ENCODE results near the gene LY6G5C. TPM values are rescaled to one million over a fixed set of nuclear protein-coding genes. Genes with fewer than 3 reads are reported as not detected.
A peak's percentile ranks its signal among the peaks of the same experiment; 100 is the strongest.

Gene LY6G5C
- total and polyA plus RNA-seq, 2 of the 13 experiments (the other 11 are each of a cell fraction or from before 2014, with no cell fraction given): 0.33 to 0.55 TPM

DNA sequence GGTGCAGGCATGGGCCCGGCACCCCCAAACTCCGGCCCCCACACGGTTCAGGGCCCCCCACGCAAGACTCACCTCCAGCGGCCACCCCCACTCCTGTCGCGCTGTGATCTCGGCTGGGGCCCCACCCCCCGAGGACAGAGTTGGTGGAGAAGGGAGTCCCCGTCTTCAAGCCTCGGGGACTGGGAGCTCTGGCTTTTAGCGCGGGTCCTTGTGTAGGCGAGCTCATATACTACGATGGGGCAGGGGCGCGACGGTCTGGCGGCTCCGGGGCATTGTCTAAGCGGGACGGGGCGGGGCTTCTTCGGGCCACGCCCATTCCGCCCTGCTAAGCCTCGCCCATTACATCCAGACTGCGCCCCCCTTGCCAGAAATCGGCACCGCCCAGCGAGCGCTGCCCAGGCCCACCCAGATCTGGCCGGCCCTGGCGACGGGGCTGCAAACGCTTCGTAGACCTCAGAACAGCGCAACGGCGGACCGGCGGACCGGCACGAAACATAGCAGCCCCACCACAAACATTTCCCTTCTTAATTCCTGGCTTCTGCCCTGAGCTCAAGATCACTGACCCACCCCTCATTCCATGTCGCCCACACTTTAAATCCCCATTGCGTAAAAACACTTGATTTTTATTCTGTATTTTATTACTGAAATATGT lies 49.2 kb upstream of the LY6G5C start:
- H2AFZ ChIP-seq (ENCODE audit: low read length): no peak overlapping the region
- BruUV-seq (replicated peaks): no TSS peak
- H4K20me1 ChIP-seq (ENCODE audit: insufficient read depth, low read length): peaks cover 33% of the 10 kb centered on the region; the same call in 1 of the 2 replicates
- in situ Hi-C loops (cut with HindIII; ENCODE audit: extremely low pct_ligation_motif_present, low pct_unique_long_range_greater_than_20kb): loop anchor here (5.0 kb wide), 1 partner anchor 37 kb away; no protein-coding TSS in a partner anchor
- peak overlapping the region; percentile 86 for H3K4me2 ChIP-seq (ENCODE audit: low read depth, low read length)
- 72% methylated on average over 22 of the region's 46 CpGs for WGBS (ENCODE audit: low lambda C conversion rate)
- DNase-seq (ENCODE audit: low spot score) (peak; percentile 36), FAIRE-seq (no peak), ATAC-seq (peak; percentile 20)
- H3K9me3 ChIP-seq (ENCODE audit: low read length): no peaks in the 10 kb centered on the region
- peaks cover 24 to 42% of the 10 kb centered on the region in 2 experiments for H3K36me3 ChIP-seq (replicated peaks in 1 of 2; ENCODE audit: control insufficient read depth in 1 of 2, insufficient read depth in 2 of 2, low read length in 2 of 2)
- H3K4me3 ChIP-seq (replicated peaks in 1 of 3; ENCODE audit: insufficient read depth in 1 of 3, low read depth in 2 of 3, low read length in 3 of 3): peak overlapping the region; percentile 60 to 79 (median 72)
- H3K79me2 ChIP-seq (ENCODE audit: insufficient read depth, low read length): peaks cover 21% of the 10 kb centered on the region
- H3K27me3 ChIP-seq (ENCODE audit: control insufficient read depth in 1 of 2, insufficient read depth in 2 of 2, low read length in 2 of 2): no peaks in the 10 kb centered on the region; a peak in 1 of 5 replicates
- intact Hi-C loops (cut with micrococcal nuclease; ENCODE audit: unreplicated experiment): loop anchor here (1.0 kb wide), 2 partner anchors 7 to 39 kb away; no protein-coding TSS in a partner anchor
- CTCF ChIA-PET (ENCODE audit: low intra/inter-chr PET ratio, low total read pairs): interaction anchor here (0.8 to 4.2 kb wide), 5 partner anchors 9 to 100 kb away, joined by 4 to 74 read pairs (median 4); partner anchors contain the start of gene MSH5
- POLR2A ChIA-PET: interaction anchor here (0.6 to 11.3 kb wide), 31 partner anchors 9 to 222 kb away, joined by 3 to 279 read pairs (median 5); partner anchors contain the start of genes ABHD16A, BAG6, C6orf47 and CLIC1
- peak overlapping the region; percentile 65 for H3K9ac ChIP-seq (ENCODE audit: insufficient read depth, low read depth, low read length)
- H3K4me1 ChIP-seq (ENCODE audit: insufficient read depth, low read length): peaks cover 57% of the 10 kb centered on the region
- H3K27ac ChIP-seq (ENCODE audit: extremely low read length, insufficient read depth, low read length): peak overlapping the region; percentile 72
- TF ChIP-seq WIZ (CRISPR knock-in tag; IDR thresholded peaks at IDR 0.05) (no peak), REL (CRISPR knock-in tag; conservative IDR thresholded peaks at IDR 0.05) (0 out of 2 replicates have a peak, but pooled peaks have one; percentile 43), HNRNPK (IDR thresholded peaks at IDR 0.05; ENCODE audit: low read depth, low read length, poor library complexity, severe bottlenecking) (peak; percentile 87), ELF1 (CRISPR knock-in tag; IDR thresholded peaks at IDR 0.05) (no peak), SP1 (IDR thresholded peaks at IDR 0.05) (no peak), SP1 (CRISPR knock-in tag; IDR thresholded peaks at IDR 0.05) (peak; percentile 71), ZNF652 (CRISPR knock-in tag; IDR thresholded peaks at IDR 0.05; ENCODE audit: borderline replicate concordance, low read depth) (no peak), PITX1 (CRISPR knock-in tag; IDR thresholded peaks at IDR 0.05) (no peak; the same call in 1 of the 2 replicates), ZNF12 (CRISPR knock-in tag; IDR thresholded peaks at IDR 0.05) (no peak), FOSL2 (CRISPR knock-in tag; IDR thresholded peaks at IDR 0.05) (0 out of 2 replicates have a peak, but pooled peaks have one; percentile 3), ZNF7 (CRISPR knock-in tag; IDR thresholded peaks at IDR 0.05) (no peak)
- TF ChIP-seq, protein P1, sequence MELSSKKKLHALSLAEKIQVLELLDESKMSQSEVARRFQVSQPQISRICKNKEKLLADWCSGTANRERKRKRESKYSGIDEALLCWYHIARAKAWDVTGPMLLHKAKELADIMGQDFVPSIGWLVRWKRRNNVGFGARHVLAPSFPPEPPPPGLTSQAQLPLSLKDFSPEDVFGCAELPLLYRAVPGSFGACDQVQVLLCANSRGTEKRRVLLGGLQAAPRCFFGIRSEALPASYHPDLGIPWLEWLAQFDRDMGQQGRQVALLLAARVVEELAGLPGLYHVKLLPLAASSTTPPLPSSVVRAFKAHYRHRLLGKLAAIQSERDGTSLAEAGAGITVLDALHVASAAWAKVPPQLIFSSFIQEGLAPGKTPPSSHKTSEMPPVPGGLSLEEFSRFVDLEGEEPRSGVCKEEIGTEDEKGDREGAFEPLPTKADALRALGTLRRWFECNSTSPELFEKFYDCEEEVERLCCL (CRISPR knock-in tag; IDR thresholded peaks at IDR 0.05; ENCODE audit: borderline replicate concordance): no peak
- TF ChIP-seq, protein P2, sequence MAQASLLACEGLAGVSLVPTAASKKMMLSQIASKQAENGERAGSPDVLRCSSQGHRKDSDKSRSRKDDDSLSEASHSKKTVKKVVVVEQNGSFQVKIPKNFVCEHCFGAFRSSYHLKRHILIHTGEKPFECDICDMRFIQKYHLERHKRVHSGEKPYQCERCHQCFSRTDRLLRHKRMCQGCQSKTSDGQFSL (CRISPR knock-in tag; IDR thresholded peaks at IDR 0.05): 0 out of 2 replicates have a peak, but pooled peaks have one; percentile 17
- TF ChIP-seq, protein P3, sequence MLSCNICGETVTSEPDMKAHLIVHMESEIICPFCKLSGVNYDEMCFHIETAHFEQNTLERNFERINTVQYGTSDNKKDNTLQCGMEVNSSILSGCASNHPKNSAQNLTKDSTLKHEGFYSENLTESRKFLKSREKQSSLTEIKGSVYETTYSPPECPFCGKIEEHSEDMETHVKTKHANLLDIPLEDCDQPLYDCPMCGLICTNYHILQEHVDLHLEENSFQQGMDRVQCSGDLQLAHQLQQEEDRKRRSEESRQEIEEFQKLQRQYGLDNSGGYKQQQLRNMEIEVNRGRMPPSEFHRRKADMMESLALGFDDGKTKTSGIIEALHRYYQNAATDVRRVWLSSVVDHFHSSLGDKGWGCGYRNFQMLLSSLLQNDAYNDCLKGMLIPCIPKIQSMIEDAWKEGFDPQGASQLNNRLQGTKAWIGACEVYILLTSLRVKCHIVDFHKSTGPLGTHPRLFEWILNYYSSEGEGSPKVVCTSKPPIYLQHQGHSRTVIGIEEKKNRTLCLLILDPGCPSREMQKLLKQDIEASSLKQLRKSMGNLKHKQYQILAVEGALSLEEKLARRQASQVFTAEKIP (CRISPR knock-in tag; IDR thresholded peaks at IDR 0.05; ENCODE audit: borderline replicate concordance): no peak
- TF ChIP-seq, protein P4, sequence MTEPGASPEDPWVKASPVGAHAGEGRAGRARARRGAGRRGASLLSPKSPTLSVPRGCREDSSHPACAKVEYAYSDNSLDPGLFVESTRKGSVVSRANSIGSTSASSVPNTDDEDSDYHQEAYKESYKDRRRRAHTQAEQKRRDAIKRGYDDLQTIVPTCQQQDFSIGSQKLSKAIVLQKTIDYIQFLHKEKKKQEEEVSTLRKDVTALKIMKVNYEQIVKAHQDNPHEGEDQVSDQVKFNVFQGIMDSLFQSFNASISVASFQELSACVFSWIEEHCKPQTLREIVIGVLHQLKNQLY (CRISPR knock-in tag; IDR thresholded peaks at IDR 0.05): no peak
- TF ChIP-seq, protein P5, sequence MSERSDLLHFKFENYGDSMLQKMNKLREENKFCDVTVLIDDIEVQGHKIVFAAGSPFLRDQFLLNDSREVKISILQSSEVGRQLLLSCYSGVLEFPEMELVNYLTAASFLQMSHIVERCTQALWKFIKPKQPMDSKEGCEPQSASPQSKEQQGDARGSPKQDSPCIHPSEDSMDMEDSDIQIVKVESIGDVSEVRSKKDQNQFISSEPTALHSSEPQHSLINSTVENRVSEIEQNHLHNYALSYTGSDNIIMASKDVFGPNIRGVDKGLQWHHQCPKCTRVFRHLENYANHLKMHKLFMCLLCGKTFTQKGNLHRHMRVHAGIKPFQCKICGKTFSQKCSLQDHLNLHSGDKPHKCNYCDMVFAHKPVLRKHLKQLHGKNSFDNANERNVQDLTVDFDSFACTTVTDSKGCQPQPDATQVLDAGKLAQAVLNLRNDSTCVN (CRISPR knock-in tag; IDR thresholded peaks at IDR 0.05; ENCODE audit: borderline replicate concordance): 0 out of 2 replicates have a peak, but pooled peaks have one; percentile 5
- TF ChIP-seq, protein P6, sequence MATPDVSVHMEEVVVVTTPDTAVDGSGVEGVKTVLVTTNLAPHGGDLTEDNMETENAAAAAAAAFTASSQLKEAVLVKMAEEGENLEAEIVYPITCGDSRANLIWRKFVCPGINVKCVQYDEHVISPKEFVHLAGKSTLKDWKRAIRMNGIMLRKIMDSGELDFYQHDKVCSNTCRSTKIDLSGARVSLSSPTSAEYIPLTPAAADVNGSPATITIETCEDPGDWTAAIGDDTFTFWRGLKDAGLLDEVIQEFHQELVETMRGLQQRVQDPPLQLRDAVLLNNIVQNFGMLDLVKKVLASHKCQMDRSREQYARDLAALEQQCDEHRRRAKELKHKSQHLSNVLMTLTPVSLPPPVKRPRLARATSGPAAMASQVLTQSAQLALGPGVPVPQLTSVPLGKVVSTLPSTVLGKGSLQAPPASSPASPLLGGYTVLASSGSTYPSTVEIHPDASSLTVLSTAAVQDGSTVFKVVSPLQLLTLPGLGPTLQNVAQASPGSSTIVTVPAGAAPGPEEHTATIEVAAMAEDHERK (CRISPR knock-in tag; IDR thresholded peaks at IDR 0.05; ENCODE audit: low read depth): no peak
